Femur (tissue), 1 donor: Measurements from ENCODE around the gene ZNF800.

Experiments
- DNase-seq: peaks from one replicate; pipeline ENCODE4 v3.0.0-alpha.2; 2017

ZNF800 gene

GRCh38 chr7:127390186-127390816 lies 2.2 kb downstream of the ZNF800 start:
- no peak for DNase-seq

DNA sequence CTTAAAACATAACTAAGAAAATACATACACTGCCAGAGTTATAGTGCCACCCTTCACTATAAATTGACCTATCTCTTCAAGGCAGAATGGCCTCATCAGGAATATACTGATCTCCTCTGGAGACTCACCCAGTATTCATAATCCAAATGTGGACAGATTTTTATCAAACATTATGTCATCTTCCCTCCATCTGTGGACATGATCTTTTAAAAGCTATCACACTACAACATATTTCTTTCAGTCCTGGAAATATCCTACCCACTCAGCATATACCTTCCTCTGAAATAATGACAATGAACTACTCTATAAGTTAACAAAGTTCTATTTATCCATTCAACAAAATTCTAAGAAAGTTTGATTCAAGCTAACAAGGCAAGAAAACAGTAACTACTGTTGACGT lies 3.2 kb downstream of the ZNF800 start:
- DNase-seq = no peak

GRCh38 chr7:127387974-127388373 lies 4.5 kb downstream of the ZNF800 start:
- no peak for DNase-seq

- DNase-seq = no peak
These were observed 9.2 kb downstream of the ZNF800 start for GRCh38 chr7:127383123-127383835.

GRCh38 chr7:127382301-127383085 lies 10.0 kb downstream of the ZNF800 start:
- DNase-seq = no peak

GRCh38 chr7:127380479-127380878 lies 12.0 kb downstream of the ZNF800 start:
- DNase-seq = no peak

GRCh38 chr7:127379642-127380041 lies 12.9 kb downstream of the ZNF800 start:
- DNase-seq = no peak

- DNase-seq = no peak
These were observed 14.0 kb downstream of the ZNF800 start for GRCh38 chr7:127378537-127378936.

DNA sequence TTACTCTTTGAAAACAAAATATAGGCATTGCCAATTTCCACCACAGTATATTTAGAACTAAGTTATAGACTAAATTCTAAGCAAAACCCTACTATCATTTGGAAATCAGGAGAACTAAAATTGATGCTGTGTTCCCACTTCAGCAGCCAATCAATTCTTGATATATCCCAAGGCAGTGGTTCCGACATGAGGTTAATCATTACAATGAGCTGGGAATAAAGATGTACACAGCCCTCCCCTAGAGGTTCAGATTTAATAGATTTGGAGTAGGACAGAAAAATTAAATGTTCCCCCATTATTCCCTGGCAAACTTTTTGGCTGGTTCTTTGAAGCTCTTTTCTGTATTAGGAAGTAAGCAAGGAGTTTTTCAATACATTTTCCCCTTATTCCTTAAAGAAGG lies 15.1 kb downstream of the ZNF800 start:
- no peak for DNase-seq

DNA sequence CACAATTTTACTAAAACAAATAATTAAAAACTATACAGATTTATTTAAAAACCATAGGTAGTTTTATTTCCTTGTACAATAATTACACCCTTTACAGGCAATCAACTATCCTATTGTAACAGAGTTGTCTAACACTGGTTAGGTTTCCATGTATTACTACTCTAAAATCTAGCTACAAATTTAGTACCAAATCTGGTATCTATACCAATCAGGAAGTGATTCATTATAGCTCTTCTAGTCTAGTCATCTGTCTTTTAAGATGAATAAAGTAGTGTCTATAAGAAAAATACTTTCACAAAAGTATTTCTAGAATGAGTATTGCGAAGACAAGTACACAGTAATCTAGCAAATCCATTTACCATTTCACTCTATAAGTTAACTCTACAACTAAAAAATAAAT lies 16.9 kb downstream of the ZNF800 start:
- DNase-seq = no peak

DNA sequence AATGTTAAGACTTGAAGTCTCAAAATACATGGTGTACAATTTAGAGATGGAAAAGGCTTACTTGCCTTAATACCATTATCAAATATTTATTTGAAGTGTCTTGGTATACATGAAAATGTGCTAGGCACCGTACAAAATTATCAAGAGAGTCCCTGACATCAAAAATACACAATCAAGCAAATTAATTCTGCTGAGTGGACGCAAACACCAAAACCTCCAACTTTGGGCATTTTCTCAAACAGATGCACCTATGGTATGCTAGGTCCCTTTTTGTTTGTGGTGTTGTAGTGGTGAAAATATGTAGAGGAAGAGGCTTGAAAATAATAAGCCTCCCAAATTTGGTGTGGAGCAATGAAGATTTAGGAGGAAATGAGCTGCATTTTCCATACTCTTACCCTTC lies 24.8 kb downstream of the ZNF800 start:
- no peak for DNase-seq

- DNase-seq = no peak
These were observed 25.8 kb downstream of the ZNF800 start for GRCh38 chr7:127366680-127367079.

- DNase-seq = no peak
These were observed 26.6 kb downstream of the ZNF800 start for GRCh38 chr7:127365957-127366315.

GRCh38 chr7:127365164-127365956 lies 27.1 kb downstream of the ZNF800 start:
- DNase-seq = no peak

- DNase-seq = no peak
These were observed 30.0 kb downstream of the ZNF800 start for GRCh38 chr7:127362364-127363027.

DNA sequence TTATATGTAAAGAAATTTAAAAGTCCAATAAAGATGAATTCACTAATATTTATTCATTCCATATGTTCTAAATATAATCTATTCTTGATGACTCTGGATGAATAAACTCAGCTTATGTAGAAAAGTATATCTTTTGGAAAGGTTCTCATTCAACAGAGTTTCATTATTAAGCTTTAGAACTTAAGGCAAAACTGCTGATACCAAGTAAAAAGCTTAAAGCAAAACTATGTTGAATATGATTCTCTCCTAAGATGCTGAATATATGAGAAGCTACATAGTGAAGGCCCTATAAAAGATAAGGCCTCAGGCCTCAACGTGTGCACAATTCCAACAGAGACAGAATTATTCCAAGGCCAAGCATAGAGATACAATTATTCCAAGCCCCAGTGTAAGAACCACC lies 30.8 kb downstream of the ZNF800 start:
- DNase-seq = no peak

- DNase-seq = no peak
These were observed 33.5 kb downstream of the ZNF800 start for GRCh38 chr7:127359011-127359410.

DNA sequence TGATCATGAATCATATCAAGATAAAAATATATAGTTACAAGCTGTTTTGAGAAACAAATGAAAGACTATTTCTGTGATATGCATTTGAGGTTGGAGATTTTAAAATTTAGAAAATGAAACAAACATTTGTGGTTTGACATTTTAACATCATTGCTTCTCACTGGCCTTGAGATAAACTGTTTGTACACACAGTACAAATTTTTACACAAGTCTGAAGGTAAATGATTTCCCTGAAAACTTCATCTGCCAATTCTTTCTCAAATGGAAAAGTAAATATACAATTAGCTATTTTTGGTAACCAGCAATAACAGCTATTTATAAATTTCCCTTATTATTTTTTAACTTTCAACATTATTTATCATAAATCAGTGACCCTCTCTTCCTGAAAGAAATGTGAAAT lies 38.6 kb downstream of the ZNF800 start:
- no peak for DNase-seq

DNA sequence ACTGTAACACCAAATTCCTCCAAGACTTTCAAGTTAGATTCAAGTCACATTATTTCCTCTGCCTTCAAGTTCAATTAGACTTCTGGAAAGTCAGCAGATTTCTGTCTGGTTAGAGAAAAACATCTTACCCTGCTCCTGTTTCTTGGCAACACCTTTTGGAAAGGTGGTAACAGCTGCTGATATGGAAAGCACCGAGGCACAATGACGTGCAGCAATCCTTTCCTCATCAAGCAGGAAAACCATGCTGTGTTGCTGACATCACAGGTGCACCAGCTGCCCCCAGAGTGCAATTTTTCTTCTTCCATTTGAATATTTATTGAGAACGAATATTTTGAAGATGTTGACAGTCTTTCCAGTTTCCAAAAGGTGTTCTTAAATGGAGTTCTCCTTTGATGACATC lies 41.9 kb downstream of the ZNF800 start:
- no peak for DNase-seq

DNA sequence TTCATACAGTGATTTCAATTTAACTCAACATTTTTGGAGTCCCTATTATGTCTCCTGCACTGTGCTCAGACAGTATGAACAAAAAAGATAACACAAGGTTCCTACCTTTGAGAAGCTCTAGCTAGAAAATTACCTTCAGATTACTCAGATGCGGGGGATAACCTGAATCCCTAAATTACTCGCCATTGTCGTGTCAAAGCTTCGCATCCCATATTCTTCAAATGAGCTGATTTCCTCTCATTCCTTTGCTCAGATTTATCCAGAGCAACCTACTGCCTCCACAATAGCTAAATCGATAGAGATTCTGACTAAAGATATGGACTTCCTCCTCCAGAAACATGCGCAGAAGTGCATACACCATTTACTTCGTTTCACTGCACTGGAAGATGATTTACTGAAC lies 42.6 kb downstream of the ZNF800 start:
- DNase-seq = no peak

- DNase-seq = no peak
These were observed 44.3 kb downstream of the ZNF800 start for GRCh38 chr7:127348247-127348631.

GRCh38 chr7:127347567-127348246 lies 44.8 kb downstream of the ZNF800 start:
- peak; percentile 61 for DNase-seq
